KOPT-K1 (cell line): Measurements from ENCODE around the gene SLC39A3.

Experiments
- H3K27ac ChIP-seq: fragments of 200-600 bp; sonication (generic); 2 replicates; pipeline ENCODE4 v1.5.1; 2016; ENCODE audit warnings: antibody characterized with exemption, mild to moderate bottlenecking, low read depth, low read length; ENCODE audit not compliant: poor library complexity, severe bottlenecking
- H3K36me3 ChIP-seq: fragments of 200-600 bp; sonication (generic); 2 replicates; pipeline ENCODE4 v1.5.1; 2017; ENCODE audit warnings: antibody characterized with exemption, mild to moderate bottlenecking, low read length, moderate library complexity; ENCODE audit not compliant: insufficient read depth
- H3K9me3 ChIP-seq: fragments of 200-600 bp; sonication (generic); 2 replicates; pipeline ENCODE4 v1.5.1; 2017; ENCODE audit warnings: antibody characterized with exemption, low read length, mild to moderate bottlenecking; ENCODE audit not compliant: insufficient read depth, poor library complexity, severe bottlenecking

SLC39A3 gene

GRCh38 chr19:2736550-2737190 lies 3.1 kb downstream of the SLC39A3 start:
- H3K27ac ChIP-seq, result no peak overlapping the region
- H3K9me3 ChIP-seq, result no peaks in the 10 kb centered on the region
- H3K36me3 ChIP-seq, result peaks cover 56% of the 10 kb centered on the region

GRCh38 chr19:2735374-2735773 lies 4.4 kb downstream of the SLC39A3 start:
- peaks cover 67% of the 10 kb centered on the region for H3K36me3 ChIP-seq
- H3K9me3 ChIP-seq, result no peaks in the 10 kb centered on the region
- H3K27ac ChIP-seq, result no peak overlapping the region

- H3K9me3 ChIP-seq, result no peaks in the 10 kb centered on the region
- H3K27ac ChIP-seq, result no peak overlapping the region
- H3K36me3 ChIP-seq, result peaks cover 67% of the 10 kb centered on the region
Observed at GRCh38 chr19:2734589-2735288, 5.1 kb downstream of the SLC39A3 start.

GRCh38 chr19:2733930-2734588 lies 5.8 kb downstream of the SLC39A3 start:
- H3K36me3 ChIP-seq, result peaks cover 67% of the 10 kb centered on the region
- no peaks in the 10 kb centered on the region for H3K9me3 ChIP-seq
- no peak overlapping the region for H3K27ac ChIP-seq

GRCh38 chr19:2732883-2733282 lies 6.9 kb downstream of the SLC39A3 start:
- peaks cover 67% of the 10 kb centered on the region for H3K36me3 ChIP-seq
- H3K9me3 ChIP-seq, result no peaks in the 10 kb centered on the region
- H3K27ac ChIP-seq, result no peak overlapping the region

GRCh38 chr19:2732157-2732725 lies 7.6 kb downstream of the SLC39A3 start:
- peaks cover 66% of the 10 kb centered on the region for H3K36me3 ChIP-seq
- no peak overlapping the region for H3K27ac ChIP-seq
- no peaks in the 10 kb centered on the region for H3K9me3 ChIP-seq

GRCh38 chr19:2731181-2731995 lies 8.4 kb downstream of the SLC39A3 start:
- Histone ChIP-seq H3K9me3 (no peaks in the 10 kb centered on the region), H3K36me3 (peaks cover 57% of the 10 kb centered on the region), H3K27ac (no peak overlapping the region)

GRCh38 chr19:2729943-2730818 lies 9.6 kb downstream of the SLC39A3 start:
- Histone ChIP-seq H3K36me3 (peaks cover 45% of the 10 kb centered on the region), H3K9me3 (no peaks in the 10 kb centered on the region), H3K27ac (no peak overlapping the region)

GRCh38 chr19:2728783-2729387 lies 10.9 kb downstream of the SLC39A3 start:
- H3K27ac ChIP-seq, result no peak overlapping the region
- no peaks in the 10 kb centered on the region for H3K9me3 ChIP-seq
- peaks cover 32% of the 10 kb centered on the region for H3K36me3 ChIP-seq

- no peak overlapping the region for H3K27ac ChIP-seq
- H3K36me3 ChIP-seq, result peaks cover 20% of the 10 kb centered on the region; the same call in 1 of the 2 replicates
- no peaks in the 10 kb centered on the region for H3K9me3 ChIP-seq
Observed at GRCh38 chr19:2727640-2727944, 12.2 kb downstream of the SLC39A3 start.

- H3K27ac ChIP-seq, result no peak overlapping the region
- peaks cover 16% of the 10 kb centered on the region; the same call in 1 of the 2 replicates for H3K36me3 ChIP-seq
- no peaks in the 10 kb centered on the region for H3K9me3 ChIP-seq
Observed at GRCh38 chr19:2726904-2727639, 12.7 kb downstream of the SLC39A3 start.

GRCh38 chr19:2726160-2726855 lies 13.5 kb downstream of the SLC39A3 start:
- Histone ChIP-seq H3K36me3 (peaks cover 8% of the 10 kb centered on the region; the same call in 1 of the 2 replicates), H3K27ac (no peak overlapping the region), H3K9me3 (no peaks in the 10 kb centered on the region)

GRCh38 chr19:2724148-2724557 lies 15.7 kb downstream of the SLC39A3 start:
- Histone ChIP-seq H3K9me3 (no peaks in the 10 kb centered on the region), H3K27ac (no peak overlapping the region), H3K36me3 (no peaks in the 10 kb centered on the region)
